Neutrophil (primary cell): ENCODE results near the gene TNFRSF25.

Experiments used
- H3K27ac ChIP-seq: fragments of 200-600 bp; sonication (generic); 2 replicates; pipeline ENCODE4 v1.5.1; 2016; ENCODE audit warnings: mild to moderate bottlenecking, moderate library complexity
- H3K27me3 ChIP-seq: fragments of 200-600 bp; sonication (generic); 2 replicates; pipeline ENCODE4 v1.6.0; 2016; ENCODE audit warnings: mild to moderate bottlenecking
- H3K36me3 ChIP-seq: fragments of 200-600 bp; sonication (generic); 2 replicates; pipeline ENCODE4 v1.5.1; 2017
- H3K4me1 ChIP-seq, 2 experiments: fragments of 200-600 bp in 1 of 2; sonication (generic) in 1 of 2; 1 replicate in 1 of 2; 2 replicates in 1 of 2; pipeline versions ENCODE4 v1.5.1 to v1.6.1; 2013 to 2016; ENCODE audit warnings: low read depth in 1 of 2, low read length in 1 of 2, mild to moderate bottlenecking in 1 of 2, moderate library complexity in 1 of 2; ENCODE audit not compliant: control insufficient read depth in 1 of 2, insufficient read depth in 1 of 2
- H3K4me3 ChIP-seq, 2 experiments: fragments of 200-600 bp in 1 of 2; sonication (generic) in 1 of 2; 1 replicate in 1 of 2; 2 replicates in 1 of 2; pipeline ENCODE4 v1.5.1; 2013 to 2016; ENCODE audit warnings: low read depth in 1 of 2, low read length in 1 of 2, mild to moderate bottlenecking in 1 of 2, moderate library complexity in 1 of 2
- H3K9me3 ChIP-seq: fragments of 200-600 bp; sonication (generic); 2 replicates; pipeline ENCODE4 v1.5.1; 2016
- CTCF ChIP-seq: fragments of 200-600 bp; sonication (generic); IDR thresholded peaks from 2 replicates; pipeline ENCODE4 v1.5.1; 2016; ENCODE audit warnings: antibody characterized with exemption

Gene TNFRSF25

DNA sequence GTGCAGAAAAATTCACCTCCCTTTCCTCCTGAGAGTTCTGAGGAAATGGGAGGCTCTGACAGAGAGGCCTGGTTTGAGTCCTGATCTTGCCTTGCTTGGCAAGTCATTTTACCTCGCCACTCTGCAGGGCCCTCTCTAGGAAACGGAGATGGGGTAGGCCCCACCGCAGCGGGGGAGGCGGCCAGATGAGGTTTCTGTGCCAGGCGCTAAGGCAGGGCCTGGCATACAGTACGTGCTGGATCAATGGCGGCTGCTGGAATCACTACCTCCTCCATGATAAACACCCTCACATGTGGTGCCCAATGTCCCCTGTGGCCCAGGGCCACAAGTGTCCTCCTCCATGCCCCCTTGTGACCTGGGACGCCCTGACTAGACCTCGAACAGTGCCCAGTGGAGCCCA, 26.0 kb upstream of the TNFRSF25 start:
- Histone ChIP-seq H3K4me1 (peaks cover 0 to 8% of the 10 kb centered on the region in 2 experiments), H3K9me3 (no peaks in the 10 kb centered on the region), H3K36me3 (no peaks in the 10 kb centered on the region), H3K27me3 (peaks cover 100% of the 10 kb centered on the region), H3K4me3 (no peak overlapping the region), H3K27ac (no peak overlapping the region)
- no peak for TF ChIP-seq CTCF

DNA sequence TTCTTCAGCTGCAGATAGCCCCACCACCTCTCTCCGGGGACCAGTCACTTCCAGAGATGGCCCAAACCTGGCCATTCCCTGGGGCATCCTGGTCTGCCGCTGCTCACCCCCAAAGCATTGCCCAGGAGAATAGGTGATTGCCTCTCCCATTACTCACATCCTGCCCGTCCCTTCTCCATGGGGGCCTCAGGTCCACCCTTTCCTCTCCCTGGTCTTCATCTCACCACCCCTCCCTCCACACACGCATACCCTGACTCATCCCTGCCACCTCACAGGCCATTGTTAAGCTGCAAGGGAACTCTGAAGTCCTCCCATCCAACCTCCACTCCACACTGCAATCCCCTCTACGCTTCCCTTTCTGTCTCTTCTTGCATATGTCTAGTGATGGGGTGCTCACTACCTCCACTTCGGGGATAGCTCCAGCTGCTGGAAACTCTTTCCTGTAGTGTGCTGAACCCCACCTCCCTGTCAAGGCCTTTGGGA, 25.5 kb upstream of the TNFRSF25 start, which contains the start of gene PLEKHG5:
PLEKHG5 (minus strand) TSS at position 188 of the 483 bp plus-strand sequence. CDS start 14,096 bp downstream, outside the sequence.
- no peaks in the 10 kb centered on the region for H3K9me3 ChIP-seq
- peaks cover 0 to 8% of the 10 kb centered on the region in 2 experiments for H3K4me1 ChIP-seq
- no peak within 1 kb of the TSS for H3K27ac ChIP-seq
- peaks cover 100% of the 10 kb centered on the region for H3K27me3 ChIP-seq
- no peak within 1 kb of the TSS for H3K4me3 ChIP-seq
- TF ChIP-seq CTCF, result no peak
- no peaks in the 10 kb centered on the region for H3K36me3 ChIP-seq

DNA sequence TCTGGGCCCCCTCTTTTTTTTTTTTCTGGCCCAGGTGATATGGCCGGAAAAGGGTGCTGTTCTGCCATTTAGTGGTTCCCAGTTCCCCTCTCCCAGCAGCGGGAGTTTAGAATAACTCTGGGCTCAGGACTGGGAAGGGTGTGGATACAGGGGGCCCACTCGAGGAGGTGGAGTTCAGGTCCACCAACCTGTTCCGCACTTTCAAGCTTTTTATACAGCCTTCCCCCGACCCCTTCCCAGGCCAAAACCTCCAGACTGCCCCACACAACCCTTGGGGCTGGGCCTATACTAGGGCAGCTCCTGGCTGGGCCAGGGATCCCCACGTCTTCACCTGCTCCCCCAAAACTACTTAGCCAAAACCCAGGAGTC, 25.1 kb upstream of the TNFRSF25 start:
- TF ChIP-seq CTCF, result no peak
- Histone ChIP-seq H3K4me1 (peaks cover 0 to 8% of the 10 kb centered on the region in 2 experiments), H3K9me3 (no peaks in the 10 kb centered on the region), H3K27me3 (peaks cover 100% of the 10 kb centered on the region), H3K36me3 (no peaks in the 10 kb centered on the region), H3K27ac (no peak overlapping the region), H3K4me3 (no peak overlapping the region)

DNA sequence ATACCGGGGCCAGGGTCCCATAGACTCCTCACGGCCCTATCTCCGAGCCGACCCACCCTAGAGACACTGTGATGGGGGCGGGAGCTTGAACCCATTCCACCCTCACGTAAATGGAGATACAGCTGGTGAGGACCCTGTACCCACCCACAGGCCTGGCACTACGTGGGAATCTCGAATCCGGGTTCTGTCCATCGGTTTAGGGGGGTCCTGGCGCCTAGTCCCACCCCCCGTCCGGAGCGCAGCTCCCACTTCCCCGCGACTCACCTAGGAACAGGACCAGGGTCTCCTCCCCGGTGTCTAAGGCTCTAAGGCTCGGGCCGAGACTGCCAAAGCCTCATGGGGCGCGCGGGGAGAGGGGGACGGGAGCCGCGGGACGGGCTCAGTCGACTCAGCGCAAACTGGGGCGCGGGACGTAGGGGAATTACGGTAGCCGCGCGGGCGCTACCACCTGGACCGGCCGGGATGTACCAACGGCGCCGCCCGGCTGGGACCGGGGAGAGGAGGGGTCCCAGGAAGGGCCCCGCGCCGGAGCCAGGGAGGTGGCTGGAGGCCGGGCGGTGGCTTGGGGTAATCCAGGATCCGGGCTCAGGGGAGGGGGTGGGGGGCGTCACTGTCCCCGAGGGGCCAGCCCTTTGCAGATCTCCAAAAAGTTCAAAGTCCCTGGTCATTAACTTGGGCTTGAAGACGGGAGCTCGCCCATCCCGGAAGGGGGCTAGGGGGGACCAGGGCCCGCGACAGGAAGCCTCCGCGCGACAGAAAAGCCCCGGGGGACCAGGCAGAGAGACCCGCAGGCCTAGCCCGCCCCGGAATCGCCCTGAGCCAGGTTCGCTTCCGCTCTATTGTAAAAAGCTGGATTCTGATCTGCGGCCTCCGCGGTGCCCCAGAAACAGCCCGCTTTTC, 24.5 kb upstream of the TNFRSF25 start:
- no peaks in the 10 kb centered on the region for H3K36me3 ChIP-seq
- peaks cover 0 to 8% of the 10 kb centered on the region in 2 experiments for H3K4me1 ChIP-seq
- no peaks in the 10 kb centered on the region for H3K9me3 ChIP-seq
- H3K4me3 ChIP-seq, result no peak overlapping the region
- no peak for TF ChIP-seq CTCF
- H3K27me3 ChIP-seq, result peaks cover 100% of the 10 kb centered on the region
- H3K27ac ChIP-seq, result no peak overlapping the region

DNA sequence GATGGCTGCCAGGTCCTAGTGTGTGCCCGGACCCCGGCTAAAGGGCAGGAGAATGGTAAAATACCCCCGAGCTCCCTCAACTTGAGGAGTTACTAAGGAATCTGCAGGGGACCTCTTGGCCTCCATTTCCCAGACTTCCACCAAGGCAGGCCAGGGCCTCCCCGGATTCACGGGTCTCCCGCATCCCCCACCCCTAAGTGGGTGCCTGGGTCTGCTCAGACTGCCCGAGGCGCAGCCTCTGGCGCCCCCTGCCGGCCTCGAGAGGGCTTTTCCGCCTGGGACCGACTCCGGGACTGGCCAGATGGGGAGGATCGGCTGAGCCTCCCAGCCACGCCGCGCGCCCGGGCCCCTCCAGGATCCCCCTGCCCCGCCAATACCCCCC, 23.8 kb upstream of the TNFRSF25 start:
- H3K4me3 ChIP-seq, result no peak overlapping the region
- H3K36me3 ChIP-seq, result no peaks in the 10 kb centered on the region
- peaks cover 100% of the 10 kb centered on the region for H3K27me3 ChIP-seq
- peaks cover 0 to 8% of the 10 kb centered on the region in 2 experiments for H3K4me1 ChIP-seq
- H3K27ac ChIP-seq, result no peak overlapping the region
- no peaks in the 10 kb centered on the region for H3K9me3 ChIP-seq
- peak; percentile 61 for TF ChIP-seq CTCF
